HG02610 (cell line): Measurements from ENCODE around the gene GNGT2.

ENCODE experiments used
- ATAC-seq: cut with Tn5 transposase; IDR thresholded peaks from one replicate; pipeline ENCODE4 v1.9.1; 2021; ENCODE audit warnings: mild to moderate bottlenecking, moderate library complexity; ENCODE audit not compliant: unreplicated experiment

Gene GNGT2

DNA sequence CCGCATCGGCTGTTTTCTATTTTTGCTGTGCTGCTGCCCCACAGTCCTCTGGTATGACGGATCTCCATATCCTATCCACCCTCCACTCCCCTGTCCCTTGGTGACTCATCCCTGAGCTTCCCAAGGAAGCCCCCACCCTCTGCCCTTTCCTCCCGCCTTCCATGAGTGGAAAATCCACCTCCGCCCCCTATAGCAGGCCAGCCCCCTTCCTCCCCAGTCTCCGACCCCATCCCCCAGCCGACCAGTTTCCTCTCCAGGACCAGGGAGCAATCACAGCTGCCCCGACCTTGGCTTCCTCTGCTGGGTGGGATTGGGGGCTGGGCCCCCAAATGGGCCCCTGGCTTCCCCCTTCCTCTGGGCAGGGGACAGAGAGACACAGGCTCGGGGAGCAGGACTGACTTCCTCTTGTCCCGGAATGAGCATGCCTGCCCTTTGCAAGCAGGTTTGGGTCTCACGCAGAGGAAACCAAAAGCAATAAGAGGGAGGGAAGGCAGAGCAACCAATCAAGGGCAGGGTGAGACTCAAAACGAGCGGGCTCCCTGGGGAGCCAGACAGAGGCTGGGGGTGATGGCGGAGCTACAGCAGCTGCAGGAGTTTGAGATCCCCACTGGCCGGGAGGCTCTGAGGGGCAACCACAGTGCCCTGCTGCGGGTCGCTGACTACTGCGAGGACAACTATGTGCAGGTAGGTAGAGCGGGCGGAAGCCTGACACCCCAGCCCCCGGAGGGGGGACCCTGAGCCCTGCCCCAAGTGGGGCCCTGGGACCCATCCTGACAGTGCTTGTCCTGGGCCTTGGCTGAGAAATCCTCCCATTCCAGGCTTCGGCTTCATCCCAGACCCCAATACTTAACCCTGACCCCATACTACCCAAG is at the start of gene GNGT2, which contains the start of gene ABI3:
Gene GNGT2, minus strand, starts transcription at position 417 of the 872 bp plus-strand sequence. CDS start 3,152 bp downstream, outside the sequence.
Gene ABI3, plus strand, starts transcription at position 550 of the 872 bp plus-strand sequence. Its CDS starts 18 bp downstream, at position 568.
- ATAC-seq = peak; percentile 80

DNA sequence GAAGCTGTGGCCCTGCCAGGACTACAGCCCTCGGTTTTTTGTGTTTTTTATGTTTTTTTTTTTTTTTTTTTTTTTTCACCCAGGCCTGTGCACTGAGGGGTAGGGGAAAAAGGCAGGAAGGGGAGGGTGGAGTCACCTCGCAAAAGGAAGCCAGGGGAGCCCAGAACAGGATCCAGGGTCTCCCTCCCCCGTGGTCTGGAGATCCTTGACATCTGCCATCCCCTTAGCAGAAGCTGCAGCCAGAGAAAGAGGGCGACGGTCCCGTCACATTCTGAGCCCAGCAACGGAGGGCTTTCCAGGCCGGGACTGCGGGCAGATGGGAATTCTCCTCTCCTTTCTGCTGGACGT is 49.3 kb upstream of the GNGT2 start:
- no peak for ATAC-seq

DNA sequence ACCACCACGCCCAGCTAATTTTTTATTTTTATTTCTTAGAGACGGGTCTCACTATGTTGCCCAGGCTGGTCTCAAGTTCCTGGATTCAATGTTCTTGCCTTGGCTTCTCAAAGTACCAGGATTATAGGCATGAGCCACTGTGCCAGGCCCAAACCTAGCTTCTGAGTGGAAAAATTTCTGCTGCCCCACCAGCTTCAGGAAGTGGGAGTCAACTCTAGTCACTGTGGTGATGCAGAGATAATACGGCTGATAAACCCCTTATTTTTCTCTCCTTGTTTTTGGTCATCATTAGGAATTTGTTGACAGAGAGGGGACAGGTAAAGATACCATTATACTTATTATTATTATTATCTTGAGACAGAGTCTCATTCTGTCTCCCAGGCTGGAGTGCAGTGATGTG is 48.0 kb upstream of the GNGT2 start:
- no peak for ATAC-seq

DNA sequence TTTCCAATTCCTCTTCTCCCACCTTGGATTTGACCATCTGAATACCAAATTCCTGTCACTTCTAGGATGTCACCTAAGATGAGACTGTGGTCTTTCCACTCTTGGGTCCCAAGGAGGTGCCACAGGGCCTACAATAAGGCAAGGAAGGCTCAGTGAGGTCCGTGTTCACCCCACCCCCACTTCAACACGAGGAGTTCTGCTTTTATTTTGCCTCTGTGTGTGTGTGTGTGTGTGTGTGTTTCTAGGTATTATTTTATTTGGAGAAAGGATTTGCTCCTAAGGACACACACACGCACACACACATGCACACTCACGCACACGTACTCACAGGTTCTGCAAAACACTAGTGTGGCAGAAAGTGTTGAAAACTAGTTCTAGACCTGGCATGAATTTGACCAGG is 44.8 kb upstream of the GNGT2 start:
- ATAC-seq = no peak

DNA sequence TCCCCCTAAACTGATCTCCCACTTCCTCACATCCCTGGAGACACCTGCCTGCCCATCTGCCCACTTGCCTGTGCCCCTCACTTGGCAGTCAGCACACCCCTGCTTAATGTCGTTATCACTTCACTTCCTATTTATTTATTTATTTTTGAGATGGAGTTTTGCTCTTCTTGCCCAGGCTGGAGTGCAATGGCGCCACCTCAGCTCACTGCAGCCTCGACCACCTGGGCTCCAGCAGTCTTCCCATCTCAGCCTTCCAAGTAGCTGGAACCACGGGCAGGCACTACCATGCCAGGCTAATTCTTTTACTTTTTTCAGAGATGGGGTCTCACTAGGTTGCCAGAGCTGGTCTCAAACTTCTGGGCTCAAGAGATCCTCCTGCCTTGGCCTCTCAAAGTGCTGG is 43.7 kb upstream of the GNGT2 start:
- ATAC-seq = no peak

DNA sequence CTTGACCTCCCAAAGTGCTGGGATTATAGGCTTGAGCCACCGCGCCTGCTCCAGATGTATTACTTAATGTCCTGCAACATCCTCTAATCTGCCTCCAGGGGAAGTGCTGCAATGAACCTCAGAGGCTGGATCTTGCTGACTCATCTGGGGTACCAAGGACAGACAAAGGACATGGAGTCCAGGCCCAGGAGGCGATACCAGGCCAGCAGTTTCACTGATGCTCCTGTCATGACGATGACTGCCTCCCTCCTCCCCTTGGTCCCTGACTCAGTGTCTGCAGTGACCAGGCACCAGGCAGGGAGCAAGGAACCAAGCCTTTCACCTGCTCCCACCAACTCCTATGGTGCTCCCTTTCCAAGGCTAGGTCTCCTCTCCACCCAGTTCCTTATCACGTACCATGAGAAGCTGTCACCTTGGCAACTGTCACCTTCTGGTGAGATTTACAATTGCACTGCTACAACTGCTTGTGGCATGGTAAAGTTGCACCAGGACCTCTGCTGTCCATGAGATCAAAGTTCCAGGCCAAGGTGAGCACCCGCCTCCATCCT is 41.8 kb upstream of the GNGT2 start:
- no peak for ATAC-seq

DNA sequence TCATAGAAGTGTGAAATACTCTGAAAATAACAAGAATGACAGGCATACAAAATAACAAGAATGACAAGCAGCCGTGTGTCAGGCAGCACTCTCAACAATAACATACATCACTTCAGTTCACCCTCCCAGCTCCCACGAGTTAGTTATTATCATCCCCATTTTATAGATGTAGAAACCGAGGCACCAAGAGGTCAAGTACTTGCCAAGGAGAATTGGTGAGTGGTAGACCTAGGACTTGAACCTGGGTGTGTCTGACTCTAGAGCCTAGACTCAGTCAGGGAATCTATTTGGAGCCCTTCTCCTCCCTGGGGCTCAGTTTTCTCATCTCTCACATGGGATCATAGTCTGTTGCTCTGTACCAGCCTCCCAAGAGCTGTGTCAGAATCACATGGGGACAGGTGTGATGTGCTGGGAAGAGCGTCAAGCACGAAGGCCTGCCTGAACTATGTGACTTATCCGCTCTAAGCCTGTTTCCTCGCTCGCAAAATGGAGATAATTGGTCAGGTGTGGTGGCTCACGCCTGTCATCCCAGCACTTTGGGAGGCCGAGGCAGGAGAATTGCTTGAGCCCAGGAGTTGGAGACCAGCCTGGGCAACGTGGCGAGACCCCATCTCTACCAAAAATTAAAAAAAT is 39.6 kb upstream of the GNGT2 start:
- ATAC-seq = no peak

DNA sequence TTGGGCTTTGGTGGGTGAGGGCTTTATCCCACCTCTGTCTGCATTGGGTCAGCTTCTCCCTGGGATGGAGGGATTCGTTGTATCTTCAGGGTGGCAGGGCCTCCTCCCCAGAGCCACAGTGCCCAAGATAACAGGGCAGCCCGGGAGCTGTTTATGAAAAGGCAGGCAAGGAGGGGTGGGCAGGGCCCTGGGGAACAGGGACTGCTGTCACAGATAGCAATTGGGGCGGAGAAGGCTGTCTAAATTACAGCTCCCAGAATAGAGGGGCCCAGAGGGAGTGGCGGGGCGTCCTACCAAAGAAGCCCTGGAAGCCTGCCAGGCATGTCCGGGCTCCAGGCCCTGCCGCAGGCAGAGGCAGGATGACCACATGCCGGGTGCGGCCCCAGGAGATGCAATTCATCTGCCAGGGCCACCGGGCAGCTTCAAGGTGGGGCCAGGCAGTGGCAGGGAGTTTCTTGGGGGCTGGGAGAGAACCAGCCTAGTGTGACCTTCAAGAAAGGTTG is 39.0 kb upstream of the GNGT2 start:
- no peak for ATAC-seq

DNA sequence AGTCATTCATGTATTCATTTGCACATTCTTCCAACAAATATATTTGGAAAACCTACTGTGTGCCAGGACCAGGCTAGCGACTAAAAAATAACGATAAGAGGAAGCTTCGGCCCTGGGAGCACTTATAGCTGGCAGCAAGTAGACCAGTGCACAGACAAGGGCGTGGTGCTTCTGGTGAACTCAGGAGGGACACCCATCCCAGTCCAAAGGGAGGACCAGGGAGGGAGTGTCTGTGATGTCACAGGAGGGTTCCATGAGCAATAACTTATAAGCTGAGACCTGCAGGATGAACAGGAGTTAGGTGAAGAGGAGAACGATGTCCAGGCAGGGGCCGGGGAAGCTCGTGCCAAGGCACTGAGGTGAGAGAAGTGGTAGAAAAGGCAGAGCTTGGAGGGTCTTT is 37.6 kb upstream of the GNGT2 start:
- ATAC-seq = no peak

DNA sequence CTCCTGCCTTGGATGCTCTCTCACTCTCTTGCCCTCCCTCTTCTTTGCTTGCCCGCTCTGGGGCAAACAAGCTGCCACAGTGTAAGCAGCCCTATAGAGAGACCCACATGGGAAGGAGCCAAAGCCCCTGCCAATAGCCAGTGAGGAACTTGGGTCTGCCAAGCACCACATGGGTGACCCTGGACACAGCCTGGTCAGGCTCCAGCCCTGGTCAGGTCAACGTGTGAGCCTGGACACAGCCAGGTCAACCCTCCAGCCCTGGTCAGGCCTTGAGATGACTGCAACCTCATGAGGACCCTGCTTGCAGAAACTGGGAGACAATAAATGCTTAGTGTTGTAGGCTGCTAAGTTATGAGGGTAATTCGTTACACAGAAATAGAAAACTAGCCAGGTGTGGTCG is 34.5 kb upstream of the GNGT2 start:
- no peak for ATAC-seq

DNA sequence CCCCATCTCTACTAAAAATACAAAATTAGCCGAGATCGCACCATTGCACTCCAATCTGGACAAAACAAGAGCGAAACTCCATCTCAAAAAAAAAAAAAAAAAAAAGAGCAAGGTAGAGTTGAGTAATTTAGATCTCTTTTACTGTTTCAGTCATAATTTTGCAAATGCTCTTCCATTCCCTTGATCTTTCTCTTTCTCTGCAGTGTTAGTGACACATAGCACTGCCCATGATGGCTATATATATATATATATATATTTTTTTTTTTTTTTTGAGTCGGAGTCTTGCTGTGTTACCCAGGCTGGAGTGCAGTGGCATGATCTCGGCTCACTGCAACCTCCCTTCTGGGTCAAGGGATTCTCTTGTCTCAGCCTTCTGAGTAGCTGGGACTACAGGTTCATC is 32.4 kb upstream of the GNGT2 start:
- no peak for ATAC-seq

DNA sequence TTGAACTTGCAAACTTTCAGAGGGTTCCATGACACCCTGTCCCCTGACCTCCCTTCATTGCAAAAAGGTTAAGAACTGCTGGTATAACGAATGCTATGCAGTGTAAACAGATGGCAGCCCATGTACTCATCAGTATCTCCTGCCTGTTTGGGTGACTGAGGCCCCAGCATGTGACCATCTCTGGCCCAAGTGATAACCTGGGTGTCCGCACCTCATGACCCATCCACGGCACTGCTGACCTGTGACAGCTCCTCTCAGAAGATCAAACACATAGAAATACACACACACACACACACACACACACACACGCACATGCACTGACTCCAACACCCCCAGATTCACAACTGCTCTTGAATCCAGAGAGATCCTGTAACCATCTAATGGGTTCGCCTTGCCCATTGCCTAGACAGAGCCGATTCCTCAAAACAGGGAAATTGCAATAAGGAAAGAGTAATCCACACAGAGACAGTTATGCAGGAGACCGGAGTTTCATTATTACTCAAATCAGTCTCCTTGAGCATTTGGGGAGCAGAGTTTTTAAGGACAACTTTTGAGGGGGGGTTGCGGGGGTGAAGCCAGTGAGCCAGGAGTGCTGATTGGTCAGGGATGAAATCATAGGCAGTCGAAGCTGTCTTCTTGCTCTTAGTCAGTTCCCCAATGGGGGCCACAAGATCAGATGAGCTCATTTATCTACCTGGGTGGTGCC is 31.5 kb upstream of the GNGT2 start:
- ATAC-seq = no peak

DNA sequence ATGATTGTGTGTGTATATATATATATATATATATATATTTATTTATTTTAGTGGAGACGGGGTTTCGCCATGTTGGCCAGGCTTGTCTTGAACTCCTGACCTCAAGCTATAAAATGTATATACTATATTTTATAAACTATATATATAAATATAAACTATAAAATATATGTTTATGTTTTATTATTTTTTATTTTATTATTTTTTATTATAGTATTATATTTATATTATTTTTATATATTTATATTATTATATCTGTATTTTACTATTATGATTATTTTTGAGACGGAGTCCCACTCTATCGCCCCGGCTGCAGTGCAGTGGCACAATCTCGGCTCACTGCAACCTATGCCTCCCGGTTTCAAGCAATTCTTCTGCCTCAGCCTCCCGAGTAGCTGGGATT is 30.7 kb upstream of the GNGT2 start:
- no peak for ATAC-seq

DNA sequence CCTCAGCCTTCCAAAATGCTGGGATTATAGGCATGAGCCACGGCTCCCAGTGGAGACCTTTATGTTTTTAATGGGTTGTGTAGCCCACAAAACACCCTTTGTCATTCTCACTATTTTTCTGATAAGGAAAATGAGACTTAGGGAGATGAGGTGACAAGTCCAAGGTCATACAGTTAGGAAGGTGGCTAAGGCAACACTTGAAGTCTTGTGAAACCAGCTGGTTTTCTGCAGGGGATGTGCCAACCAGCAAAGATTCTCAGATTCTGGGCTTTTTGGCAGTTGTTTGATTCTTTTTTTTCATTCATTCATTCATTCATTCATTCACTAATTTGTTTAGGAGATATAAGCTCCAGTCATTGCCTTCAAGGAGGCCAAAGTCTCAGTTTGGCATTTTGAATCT is 30.2 kb upstream of the GNGT2 start:
- no peak for ATAC-seq

DNA sequence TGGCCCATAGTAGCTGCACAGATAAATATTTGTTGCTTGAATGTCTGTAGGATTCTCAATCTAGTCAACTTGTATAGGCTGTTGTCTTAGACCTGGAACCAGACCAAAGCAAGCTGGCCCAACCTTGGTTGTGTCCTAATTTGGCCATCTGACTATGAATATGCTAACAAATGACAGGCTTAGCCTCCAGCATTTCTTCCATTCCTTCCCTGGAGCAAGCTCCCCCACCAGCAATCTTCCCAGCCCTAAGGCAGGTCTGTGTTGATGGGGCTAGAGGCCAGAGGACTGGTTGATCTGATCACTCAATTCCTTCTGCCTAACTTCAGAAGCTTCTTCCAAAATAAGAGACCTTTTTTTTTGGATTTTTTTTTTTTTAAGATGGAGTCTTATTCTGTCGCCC is 29.6 kb upstream of the GNGT2 start:
- no peak for ATAC-seq

DNA sequence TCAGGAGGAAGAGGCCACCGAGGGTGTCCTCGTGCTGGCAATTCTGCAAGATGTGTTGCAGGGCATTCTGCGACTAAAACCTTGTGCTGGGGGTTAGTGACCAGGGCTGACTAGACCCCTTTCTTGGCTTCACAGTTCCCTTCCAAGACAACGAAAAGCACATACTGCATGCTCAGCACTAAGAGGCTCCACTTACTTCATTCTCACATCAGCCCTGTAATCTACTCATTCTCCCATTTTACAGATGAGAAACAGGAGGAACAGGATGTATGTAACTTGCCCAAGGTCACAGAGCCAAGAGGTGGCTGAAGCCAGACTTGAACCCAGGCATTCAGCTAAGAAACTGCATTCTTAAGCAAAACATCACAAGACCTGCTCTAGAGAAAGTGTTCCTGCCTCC is 25.5 kb upstream of the GNGT2 start:
- ATAC-seq = no peak

DNA sequence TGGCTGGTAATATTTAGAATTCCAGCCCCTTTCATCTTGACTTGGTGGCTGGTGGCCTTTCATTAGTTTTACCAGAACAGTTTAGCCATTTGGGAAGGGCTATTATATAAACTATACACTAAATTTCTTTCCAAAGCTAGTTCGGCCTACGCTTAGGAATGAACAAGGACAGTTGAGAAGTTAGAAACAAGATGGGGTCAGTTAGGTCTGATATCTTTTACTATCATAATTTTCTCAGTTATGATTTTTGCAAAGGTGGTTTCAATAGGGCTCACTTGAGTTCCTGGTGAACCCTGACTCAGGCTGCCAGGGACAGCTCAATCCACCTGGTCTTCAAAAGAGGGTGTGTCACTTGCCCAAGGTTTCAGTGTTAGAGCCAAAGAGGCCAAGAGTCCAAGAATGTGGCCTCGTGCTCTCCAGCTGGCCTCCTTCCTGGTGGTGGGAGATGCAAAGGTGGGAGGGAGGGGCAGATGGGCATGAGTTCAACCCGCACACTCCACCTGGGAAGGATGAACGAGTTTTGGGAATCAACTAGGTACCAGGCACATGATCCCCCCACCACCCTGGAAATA is 24.2 kb upstream of the GNGT2 start:
- no peak for ATAC-seq

DNA sequence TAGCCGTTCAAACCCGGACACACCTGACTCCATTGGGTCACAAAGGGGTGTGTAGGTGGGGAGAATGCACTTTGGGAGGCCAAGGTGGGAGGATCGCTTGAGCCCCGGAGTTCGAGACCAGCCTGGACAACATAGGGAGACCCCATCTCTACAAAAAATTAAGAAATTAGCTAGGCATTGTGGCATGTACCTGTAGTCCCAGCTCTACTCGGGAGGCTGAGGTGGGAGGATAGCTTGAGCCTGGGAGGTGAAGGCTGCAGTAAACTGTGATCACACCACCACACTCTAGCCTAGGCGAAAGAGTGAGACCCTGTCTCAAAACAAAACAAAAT is 21.2 kb upstream of the GNGT2 start:
- ATAC-seq = no peak

DNA sequence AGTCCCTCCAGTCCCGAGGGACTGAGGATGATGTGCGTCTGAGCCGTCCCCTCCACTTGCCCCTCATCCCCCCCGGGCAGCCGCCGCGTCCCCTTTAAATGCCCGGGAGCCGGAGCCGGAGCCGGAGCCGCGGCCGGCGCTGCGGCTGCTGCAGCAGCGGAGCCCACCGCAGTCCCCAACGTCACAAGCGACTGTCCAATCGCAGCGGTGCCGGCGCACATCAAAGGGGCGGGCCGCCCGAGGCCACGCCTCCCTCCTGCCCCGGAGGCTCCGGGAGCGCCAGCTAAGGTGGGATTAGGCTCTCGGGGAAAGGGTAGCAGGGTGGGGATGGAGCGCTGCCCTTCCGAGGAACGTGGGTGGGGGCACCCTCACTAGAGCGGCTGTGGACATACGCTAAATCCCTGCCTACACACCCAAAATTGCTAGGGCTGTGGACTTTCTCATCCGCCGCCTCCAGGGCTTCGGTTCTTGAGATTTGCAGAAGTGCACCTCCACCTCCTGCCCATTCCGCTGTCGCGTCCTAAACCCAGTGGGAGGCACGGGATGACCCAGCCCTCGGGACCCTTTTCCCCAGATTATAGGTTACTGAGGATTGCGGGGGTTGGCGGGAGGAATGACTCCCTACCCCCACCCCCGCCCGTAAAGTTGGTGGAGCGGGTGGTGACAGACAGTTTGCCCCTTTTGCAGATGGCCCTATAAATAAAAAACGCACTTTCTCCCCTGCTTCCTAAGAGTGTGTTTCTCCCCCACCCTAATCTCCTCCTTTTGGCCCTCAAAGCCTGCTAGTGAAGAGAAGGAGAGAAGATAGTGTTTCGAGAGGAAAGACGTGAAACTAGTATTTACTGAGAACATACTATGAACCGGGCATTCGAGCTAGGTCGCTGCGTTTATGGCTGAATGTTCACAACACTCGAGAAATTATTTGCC is 20.5 kb upstream of the GNGT2 start, which contains the start of gene PHOSPHO1:
Gene PHOSPHO1, minus strand, starts transcription at position 152 of the 927 bp plus-strand sequence. CDS start 4,096 bp downstream, outside the sequence.
- peak; percentile 80 for ATAC-seq
